Right forelimb (tissue), 1 donor: ENCODE data around the gene BSG.
A peak's percentile ranks its signal among the peaks of the same experiment; 100 is the strongest.
"Not testable (repeated sequence)": the region's sequence is repeated elsewhere in the genome, so short reads cannot be mapped to it uniquely, and the experiment has no call there.

Experiments
- DNase-seq: peaks from one replicate; pipeline ENCODE4 v3.0.0-alpha.2; 2018

BSG gene

GRCh38 chr19:573519-573825 lies 1.1 kb downstream of the BSG start:
- no peak for DNase-seq

GRCh38 chr19:574658-575526 lies 2.5 kb downstream of the BSG start:
- no peak for DNase-seq

DNA sequence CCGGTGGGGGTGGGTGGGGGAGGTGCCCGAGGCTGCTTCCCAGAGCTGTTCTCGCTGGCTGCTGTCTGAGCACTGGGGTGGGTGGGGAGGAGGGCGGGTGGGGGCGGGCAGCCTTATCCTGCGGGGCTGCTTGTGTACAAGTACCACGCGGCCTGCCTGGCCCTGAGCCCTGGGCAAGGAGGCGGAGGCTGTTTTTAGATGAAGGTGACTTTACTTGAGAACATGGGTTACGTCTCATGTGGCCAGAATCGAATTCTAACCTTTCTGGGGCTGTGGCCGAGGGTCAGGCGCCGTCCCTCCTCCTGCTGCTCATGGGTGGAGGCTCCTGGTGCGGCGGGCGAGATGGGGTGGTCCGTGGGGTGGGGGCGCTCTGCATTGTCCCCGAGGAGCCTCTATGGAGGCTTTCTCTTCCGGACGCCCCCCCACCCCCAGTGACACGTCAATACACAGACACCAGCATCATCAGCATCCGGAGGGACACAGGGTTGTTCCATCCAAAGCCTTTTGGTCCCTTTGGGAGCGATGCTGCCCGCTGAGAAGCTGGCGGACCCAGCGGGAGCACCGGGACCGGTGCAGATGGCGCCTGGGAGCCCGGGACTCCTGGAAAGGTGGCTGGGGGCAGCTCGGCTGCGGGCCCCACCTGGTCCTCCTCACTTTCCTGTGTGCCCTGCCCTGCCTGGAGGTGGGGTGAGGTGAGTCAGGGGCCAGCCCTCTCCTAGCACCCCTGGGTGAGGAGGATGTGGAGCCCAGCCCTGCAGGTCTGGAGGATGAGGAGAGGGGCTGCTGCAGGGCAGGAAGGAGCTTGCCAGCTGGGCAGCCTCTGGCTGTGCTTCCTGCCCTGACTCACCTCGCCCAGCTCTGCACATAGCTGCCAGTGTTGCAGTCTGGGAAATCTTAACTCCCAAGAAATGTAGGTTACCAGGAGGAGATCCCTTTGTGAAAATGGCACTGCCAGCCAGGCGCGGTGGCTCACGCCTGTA lies 3.4 kb downstream of the BSG start:
- DNase-seq = no peak

GRCh38 chr19:576768-577438 lies 4.5 kb downstream of the BSG start:
- DNase-seq = no peak

- no peak for DNase-seq
Observed at GRCh38 chr19:577439-578392, 5.3 kb downstream of the BSG start.

DNA sequence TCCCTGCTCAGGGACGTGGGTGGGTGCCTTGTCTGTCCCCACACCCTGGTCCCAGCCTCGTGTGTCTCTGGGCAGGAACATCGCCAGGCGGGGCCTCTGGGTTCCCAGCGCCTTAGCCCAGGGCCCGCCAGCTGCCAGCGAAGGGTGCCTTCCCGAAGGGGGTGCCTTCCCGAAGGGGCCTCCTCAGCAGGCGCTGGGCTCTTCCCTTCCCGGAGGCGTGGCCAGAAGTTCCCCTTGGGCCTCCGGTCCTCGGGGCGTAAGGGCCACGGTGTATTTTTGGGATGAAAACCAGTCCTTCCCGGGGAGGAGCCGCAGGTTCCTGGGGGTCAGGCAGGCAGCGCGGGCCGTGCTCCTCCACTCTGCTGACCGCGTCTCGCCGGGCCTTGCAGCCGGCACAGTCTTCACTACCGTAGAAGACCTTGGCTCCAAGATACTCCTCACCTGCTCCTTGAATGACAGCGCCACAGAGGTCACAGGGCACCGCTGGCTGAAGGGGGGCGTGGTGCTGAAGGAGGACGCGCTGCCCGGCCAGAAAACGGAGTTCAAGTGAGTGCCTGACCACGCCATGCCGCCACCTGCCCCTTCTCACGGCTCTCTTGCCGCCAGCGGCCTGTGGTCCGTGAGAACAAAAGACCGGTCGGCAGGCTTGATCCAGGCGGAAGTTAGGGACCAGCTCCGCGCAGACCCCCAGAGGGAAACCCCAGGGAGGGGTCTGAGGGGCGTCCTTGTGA lies 6.9 kb downstream of the BSG start:
- DNase-seq = no peak

GRCh38 chr19:579842-580155 lies 7.4 kb downstream of the BSG start:
- no peak for DNase-seq

DNA sequence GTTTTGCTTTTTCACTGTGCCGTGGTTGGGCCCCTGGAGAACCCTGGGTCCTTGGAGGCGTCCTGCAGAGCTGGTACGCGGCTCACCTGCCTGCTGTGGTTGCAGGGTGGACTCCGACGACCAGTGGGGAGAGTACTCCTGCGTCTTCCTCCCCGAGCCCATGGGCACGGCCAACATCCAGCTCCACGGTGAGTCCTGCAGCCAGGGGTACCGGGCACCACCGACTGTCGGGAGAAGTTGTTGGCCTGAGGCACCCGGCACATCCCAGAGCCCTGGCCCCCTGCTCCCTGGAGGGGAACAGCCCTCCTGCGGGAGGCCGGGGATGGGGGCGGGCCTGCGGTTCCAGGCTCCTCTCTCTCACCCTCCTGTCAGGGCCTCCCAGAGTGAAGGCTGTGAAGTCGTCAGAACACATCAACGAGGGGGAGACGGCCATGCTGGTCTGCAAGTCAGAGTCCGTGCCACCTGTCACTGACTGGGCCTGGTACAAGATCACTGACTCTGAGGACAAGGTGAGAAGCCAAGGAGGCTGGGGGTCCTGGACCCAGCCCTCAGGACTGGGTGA lies 8.0 kb downstream of the BSG start:
- no peak for DNase-seq

GRCh38 chr19:581399-582111 lies 9.2 kb downstream of the BSG start:
- no peak for DNase-seq

- no peak for DNase-seq
Observed at GRCh38 chr19:582497-583197, 10.3 kb downstream of the BSG start.

DNA sequence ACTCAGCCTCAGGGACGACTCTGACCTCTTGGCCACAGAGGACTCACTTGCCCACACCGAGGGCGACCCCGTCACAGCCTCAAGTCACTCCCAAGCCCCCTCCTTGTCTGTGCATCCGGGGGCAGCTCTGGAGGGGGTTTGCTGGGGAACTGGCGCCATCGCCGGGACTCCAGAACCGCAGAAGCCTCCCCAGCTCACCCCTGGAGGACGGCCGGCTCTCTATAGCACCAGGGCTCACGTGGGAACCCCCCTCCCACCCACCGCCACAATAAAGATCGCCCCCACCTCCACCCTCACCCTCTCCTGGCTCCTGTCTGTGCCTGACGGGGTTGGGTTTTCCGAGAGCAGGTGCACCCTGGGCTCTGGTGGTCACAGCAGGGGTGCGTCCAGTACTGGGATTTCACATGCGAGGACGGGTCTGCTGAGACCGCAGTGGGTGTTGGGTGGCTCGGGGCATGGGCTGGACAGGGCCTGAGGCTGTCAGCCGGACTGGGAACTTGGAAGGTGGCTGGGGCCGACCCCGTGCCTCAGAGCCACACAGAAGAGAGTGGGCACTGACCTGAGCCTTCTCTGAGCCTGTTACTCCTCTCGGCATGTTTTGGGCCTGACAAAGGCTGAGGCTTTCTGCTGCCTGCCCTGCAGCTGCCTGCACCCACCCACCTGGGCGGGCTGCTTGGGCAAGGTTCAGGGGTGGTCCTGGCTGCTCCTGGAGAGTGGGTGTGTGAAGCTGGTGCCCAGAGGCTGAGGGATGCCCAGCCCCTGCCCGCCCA lies 11.0 kb downstream of the BSG start:
- DNase-seq = no peak

- no peak for DNase-seq
Observed at GRCh38 chr19:583968-584239, 11.5 kb downstream of the BSG start.

- DNase-seq = peak; percentile 80
Observed at GRCh38 chr19:584240-585001, 12.0 kb downstream of the BSG start.

DNA sequence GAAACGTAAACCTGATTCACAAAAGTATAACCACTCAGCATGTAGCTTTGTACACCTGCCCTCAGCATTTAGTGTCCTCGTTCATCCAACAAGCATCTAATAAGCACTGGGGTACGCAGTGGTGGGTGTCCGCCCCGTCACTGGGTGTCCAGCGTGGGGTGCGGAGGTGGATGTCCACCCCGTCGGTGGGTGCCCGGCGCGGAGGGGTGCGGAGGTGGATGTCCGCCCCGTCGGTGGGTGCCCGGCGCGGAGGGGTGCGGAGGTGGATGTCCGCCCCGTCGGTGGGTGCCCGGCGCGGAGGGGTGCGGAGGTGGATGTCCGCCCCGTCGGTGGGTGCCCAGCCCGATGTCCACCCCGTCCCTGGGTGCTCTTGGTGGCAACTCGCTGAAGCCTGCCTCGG lies 12.8 kb downstream of the BSG start:
- DNase-seq = not testable (repeated sequence)

DNA sequence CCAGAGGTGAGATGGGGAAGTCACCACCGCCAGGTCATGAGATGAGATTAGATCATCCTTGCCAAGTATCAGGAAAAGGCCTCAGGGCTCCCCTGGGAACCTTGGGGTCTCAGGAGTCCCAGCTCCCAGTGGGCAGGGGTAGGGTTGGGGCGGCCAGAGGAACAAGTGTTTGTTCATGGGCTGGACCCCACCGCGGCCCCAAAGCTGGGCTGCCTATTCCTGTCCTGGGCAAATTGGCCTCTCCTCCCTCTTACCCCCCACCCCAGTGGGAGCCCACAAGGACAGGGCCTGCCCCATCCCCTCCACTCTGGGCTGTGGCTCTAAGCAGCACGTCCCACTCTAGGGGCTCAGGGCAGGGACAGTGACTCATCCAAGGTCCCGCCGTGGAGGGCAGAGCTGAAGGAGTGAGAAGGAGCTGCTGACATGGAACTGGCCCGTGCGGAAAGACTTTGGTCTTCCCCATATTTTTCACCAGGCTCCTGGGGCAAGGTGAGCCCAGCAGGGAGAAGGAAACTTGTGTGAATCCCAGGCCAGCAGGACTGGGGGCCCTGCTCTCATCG lies 13.2 kb downstream of the BSG start:
- no peak for DNase-seq

DNA sequence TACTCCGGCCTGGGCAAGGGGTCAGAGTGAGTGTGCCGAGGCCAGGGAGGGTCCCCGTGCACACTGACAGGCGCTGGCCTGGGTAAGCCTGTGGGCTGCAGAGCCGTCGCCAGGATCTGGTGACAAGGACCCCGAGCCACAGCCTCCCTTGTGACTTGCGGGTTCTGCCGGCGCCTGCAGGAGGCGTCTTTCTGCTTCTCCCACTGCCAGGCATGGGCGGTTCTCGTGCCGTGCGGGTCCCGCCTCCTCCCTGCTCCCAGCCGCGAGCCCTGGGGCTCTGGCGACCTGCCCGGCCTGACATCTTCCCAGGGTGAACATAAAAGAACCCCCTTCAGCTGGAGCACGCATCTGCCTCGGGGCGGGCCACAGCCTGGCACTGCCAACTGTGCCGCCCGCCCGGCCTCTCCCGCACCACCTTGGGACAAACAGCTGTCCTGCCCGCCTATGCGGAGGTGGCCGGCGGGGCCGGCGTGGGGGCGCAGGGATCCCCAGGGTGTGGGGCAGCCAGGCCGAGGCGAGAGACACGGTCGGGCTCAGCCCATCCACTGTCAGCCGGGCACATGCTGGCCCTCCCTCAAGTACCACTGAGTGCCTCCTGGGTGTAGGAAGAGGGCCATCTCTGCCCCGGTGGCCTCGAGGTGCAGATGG lies 15.8 kb downstream of the BSG start:
- peak; percentile 75 for DNase-seq
